Coronary artery (tissue), 2 donors: ENCODE data around the gene B3GALT5.
"Not testable (repeated sequence)": the region's sequence is repeated elsewhere in the genome, so short reads cannot be mapped to it uniquely, and the experiment has no call there.

Source experiments
- DNase-seq: peaks from one replicate; pipeline ENCODE4 v3.0.0-alpha.2; 2017; ENCODE audit warnings: low spot score
- H3K27ac ChIP-seq, 2 donors: fragments of 200-600 bp; sonication (generic); one replicate each; pipeline ENCODE4 v1.5.1; 2016 to 2019
- H3K4me3 ChIP-seq: fragments of 200-600 bp; sonication (generic); 2 replicates; pipeline ENCODE4 v1.5.1; 2016; ENCODE audit warnings: mild to moderate bottlenecking, moderate library complexity
- TF ChIP-seq, protein P1 (sequence below): fragments of 200-600 bp; sonication (generic); IDR thresholded peaks from one replicate; pipeline ENCODE4 v1.5.1; 2019; ENCODE audit warnings: antibody characterized with exemption

The B3GALT5 gene

DNA sequence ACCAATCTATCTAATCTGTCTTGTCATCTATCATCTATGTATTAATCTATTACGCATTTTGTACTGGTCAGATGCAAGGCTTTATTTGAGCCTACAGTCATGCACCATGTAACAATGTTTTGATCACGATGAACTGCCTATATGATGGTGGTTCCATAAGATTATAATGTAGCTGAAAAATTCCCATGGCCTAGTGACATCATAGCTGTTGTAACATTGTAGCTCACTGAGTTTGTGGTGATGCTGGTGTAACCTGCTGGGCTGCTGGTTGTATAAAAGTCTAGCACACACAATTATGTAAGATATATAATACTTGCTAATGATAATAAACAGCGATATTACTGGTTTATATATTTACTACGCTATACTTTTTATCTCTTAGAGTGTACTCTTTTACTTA lies 67.5 kb downstream of the B3GALT5 start:
- DNase-seq = no peak
- Histone ChIP-seq H3K4me3 (no peak overlapping the region), H3K27ac (no peak overlapping the region)
- TF ChIP-seq, protein P1, sequence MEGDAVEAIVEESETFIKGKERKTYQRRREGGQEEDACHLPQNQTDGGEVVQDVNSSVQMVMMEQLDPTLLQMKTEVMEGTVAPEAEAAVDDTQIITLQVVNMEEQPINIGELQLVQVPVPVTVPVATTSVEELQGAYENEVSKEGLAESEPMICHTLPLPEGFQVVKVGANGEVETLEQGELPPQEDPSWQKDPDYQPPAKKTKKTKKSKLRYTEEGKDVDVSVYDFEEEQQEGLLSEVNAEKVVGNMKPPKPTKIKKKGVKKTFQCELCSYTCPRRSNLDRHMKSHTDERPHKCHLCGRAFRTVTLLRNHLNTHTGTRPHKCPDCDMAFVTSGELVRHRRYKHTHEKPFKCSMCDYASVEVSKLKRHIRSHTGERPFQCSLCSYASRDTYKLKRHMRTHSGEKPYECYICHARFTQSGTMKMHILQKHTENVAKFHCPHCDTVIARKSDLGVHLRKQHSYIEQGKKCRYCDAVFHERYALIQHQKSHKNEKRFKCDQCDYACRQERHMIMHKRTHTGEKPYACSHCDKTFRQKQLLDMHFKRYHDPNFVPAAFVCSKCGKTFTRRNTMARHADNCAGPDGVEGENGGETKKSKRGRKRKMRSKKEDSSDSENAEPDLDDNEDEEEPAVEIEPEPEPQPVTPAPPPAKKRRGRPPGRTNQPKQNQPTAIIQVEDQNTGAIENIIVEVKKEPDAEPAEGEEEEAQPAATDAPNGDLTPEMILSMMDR = no peak

DNA sequence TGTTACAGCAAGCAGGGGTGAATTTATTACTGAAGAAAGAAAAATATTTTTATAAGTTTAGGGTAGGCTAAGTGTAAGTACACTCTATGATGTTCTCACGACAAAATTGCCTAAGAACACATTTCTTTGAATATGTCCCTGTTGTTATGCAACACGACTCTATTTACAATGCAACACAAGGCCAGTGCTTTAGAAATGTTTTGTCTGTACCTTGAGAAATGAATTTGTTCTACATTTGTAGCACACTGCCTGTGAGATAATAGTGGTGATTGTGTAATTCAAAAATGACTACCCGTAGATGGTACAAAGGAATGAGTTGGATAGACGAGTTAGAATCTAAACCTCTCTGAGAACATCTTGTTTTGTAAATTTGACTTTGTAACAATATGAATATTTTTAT lies 68.5 kb downstream of the B3GALT5 start:
- DNase-seq = no peak
- Histone ChIP-seq H3K27ac (no peak overlapping the region), H3K4me3 (no peak overlapping the region)
- TF ChIP-seq, protein P1 = no peak

DNA sequence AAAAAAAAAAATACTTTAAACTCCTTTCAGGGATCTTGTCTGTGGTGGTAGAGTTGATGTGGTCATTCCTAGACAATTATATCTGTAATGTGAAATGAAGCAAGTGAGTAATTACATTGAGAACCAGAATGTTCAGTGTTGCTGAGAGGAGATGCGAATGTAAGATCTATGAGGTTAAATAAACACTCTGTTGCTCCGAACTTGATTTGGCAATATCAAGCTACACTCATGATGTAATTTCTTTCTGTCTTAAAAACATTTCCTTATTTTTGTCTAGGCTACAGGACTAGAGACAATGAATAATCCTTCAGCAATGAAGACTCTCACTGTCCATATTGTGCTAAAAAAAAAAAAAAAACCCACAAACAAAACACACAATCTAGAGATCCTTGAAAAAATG lies 69.1 kb downstream of the B3GALT5 start:
- TF ChIP-seq, protein P1 = no peak
- Histone ChIP-seq H3K27ac (no peak overlapping the region), H3K4me3 (no peak overlapping the region)
- no peak for DNase-seq

DNA sequence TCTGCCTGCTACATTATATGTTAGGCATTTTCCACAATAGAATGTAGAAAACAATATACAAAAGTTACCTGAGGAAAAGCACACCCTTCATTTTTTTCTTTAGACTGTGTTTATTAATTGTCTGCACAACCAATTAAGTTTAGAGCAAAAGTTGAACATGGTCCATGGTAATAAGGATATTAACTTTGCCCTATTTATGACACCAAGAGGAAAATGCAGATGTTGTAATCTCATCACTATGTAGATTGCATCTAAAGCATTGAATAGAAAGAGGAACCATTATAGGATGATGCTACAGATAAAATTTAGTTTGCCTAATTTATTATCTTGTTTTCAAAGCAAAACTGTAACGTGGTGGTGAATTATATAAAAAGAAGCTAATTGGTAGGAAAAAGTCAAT lies 72.5 kb downstream of the B3GALT5 start:
- TF ChIP-seq, protein P1 = no peak
- Histone ChIP-seq H3K4me3 (no peak overlapping the region), H3K27ac (no peak overlapping the region)
- no peak for DNase-seq

DNA sequence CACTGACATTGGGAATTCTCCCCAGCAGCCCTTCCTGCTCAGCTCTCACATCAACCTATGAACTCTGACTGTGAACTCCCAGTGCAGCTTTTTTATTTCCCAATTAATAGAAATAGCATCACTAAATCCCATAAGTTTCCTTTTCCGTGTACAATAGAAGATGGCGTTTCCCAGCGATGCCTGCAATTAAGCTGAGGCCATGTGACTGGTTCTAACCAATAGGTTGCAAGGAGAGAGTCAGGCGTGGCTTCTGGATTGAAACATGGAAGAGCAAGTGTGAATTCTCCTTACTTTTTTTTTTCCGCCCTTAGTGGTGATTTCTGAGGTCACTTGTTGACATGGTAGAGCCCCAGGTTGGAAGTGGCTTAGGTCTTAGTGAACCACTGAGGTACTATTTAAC lies 73.3 kb downstream of the B3GALT5 start:
- Histone ChIP-seq H3K27ac (no peak overlapping the region), H3K4me3 (no peak overlapping the region)
- TF ChIP-seq, protein P1 = no peak
- no peak for DNase-seq

DNA sequence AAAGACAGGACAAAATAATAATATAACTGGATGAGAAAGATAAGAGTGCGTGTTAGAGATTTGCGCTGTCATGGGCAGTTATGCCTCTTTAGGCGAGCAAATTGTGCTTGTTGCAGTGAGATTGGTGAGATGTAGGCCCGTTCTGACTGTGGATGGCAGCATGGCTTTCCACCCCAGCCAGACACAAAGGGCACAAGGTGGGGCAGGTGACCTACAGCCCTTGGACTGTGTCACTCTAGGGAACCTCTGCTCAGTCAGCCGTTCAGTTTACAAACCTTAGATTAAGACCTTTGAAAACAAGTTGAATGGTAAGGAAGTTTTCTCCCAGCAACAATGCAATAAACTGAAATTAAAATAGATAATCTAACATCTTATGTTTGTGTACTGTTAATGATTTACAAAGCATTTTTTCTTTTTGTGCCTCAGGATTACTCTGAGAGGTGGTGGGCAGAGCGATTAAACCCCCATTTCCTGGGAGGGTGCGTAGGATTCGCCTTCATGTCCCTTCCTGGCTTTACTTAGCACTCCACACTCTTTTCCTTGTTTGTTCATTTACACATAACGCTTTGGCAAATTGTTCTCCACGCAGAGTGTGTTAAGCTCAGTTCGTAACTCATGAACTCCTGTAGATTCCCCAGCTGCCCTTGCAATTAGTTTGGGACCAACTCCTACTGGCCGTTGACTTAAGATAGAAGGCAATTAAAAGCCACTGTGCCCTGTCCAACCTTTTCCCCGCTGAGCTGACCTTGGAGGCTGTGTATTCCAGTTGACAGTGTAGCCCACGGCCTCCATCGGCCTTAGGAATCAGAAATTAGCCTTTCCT lies 74.1 kb downstream of the B3GALT5 start:
- no peak for DNase-seq
- no peak overlapping the region for H3K27ac ChIP-seq
- TF ChIP-seq, protein P1 = no peak
- no peak overlapping the region for H3K4me3 ChIP-seq

DNA sequence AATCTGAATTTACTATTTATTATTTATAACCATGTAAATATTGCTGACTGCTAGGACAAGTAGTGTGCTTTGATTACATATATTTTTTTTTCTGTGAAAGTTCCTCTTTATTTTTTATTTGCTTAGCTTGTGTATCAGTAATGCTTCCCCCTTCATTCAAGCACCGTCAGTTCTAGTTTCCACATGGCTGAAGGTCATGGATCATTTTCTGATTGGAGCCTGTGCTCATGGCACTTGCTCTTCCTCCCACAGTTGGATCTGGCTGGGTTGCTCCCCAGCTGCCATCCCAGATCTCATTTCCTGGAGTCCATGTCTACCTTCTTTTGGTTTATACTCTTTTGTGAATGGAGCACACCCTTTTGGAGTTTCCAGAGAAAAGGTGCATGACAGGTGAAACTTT lies 75.3 kb downstream of the B3GALT5 start:
- no peak overlapping the region for H3K4me3 ChIP-seq
- no peak for DNase-seq
- no peak overlapping the region for H3K27ac ChIP-seq
- TF ChIP-seq, protein P1 = no peak

DNA sequence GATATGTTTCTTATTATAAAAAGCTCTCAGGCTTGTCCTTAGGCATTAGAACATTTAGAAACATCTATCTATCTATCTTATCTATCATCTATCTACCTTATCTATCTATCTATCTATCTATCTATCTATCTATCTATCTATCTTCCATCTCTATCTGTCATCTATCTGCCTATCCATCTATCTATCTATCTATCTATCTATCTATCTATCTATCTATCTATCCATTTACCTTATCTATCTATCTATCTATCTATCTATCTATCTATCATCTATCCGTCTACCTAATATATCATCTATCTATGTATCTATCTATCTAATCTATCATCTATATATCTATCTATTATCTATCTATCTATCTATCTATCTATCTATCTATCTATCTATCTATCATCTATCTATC lies 77.1 kb downstream of the B3GALT5 start:
- not testable (repeated sequence) for H3K27ac ChIP-seq, H3K4me3 ChIP-seq, DNase-seq
